ENCODE measurements around the gene SELENOO.

SELENOO gene

DNA sequence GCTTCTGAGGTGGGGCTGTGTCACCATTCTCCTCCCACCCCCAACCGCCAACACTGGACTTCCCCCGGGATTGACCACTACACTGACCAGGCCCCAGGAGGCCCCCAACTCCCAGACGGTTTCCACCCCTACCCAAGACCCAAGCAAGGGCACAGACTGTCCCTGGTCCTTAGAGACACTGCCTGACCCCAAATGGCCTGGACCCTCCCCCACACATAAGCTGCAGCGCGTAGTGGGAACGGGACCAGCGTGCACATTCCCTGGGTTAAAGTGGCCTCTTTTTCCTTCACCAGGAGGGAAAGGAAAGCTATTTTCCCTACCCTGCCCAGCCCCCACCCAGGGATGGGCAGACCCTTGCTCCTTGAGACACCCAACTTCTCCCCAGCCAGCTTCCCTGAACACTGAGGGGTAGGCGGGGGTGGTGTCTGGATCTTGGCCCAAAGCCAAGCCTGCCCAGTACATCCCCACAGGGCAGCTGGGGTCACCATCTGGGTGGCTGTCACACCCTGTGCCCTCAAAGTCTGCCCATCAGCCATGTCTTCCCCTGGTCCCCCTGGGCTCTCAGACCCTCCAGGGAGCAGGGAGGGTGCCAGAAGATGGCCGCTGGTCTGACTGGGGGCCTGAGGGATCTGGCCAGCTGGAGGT, 62.3 kb downstream of the SELENOO start:
- Mint-ChIP-seq H3K4me1 (peaks cover 14% of the 10 kb centered on the region), H3K4me3 (peak overlapping the region; percentile 72), H3K27ac (no peak overlapping the region), H3K9me3 (no peaks in the 10 kb centered on the region), H3K36me3 (peaks cover 7% of the 10 kb centered on the region)
- DNase-seq (ENCODE audit: low spot score in 2 of 2) (no peak), ATAC-seq (no peak)

- H3K4me1 Mint-ChIP-seq = peaks cover 21% of the 10 kb centered on the region
Measured at GRCh38 chr22:50264104-50264745, 63.4 kb downstream of the SELENOO start.

GRCh38 chr22:50264946-50265669, 64.3 kb downstream of the SELENOO start:
- ATAC-seq = no peak

More at GRCh38 chr22:50264104-50264745, 63.4 kb downstream of the SELENOO start:
- Mint-ChIP-seq H3K36me3 (peaks cover 7% of the 10 kb centered on the region), H3K4me3 (no peak overlapping the region), H3K9me3 (no peaks in the 10 kb centered on the region), H3K27ac (no peak overlapping the region)
- DNase-seq (ENCODE audit: low spot score in 2 of 2) (no peak), ATAC-seq (no peak)

GRCh38 chr22:50266994-50267393, 66.2 kb downstream of the SELENOO start:
- DNase-seq (ENCODE audit: low spot score in 2 of 2) = no peak
- Mint-ChIP-seq H3K36me3 (peaks cover 7% of the 10 kb centered on the region), H3K4me1 (peaks cover 20% of the 10 kb centered on the region), H3K27ac (no peak overlapping the region), H3K9me3 (no peaks in the 10 kb centered on the region), H3K4me3 (no peak overlapping the region)
- ATAC-seq = no peak

More at GRCh38 chr22:50264946-50265669, 64.3 kb downstream of the SELENOO start:
- H3K36me3 Mint-ChIP-seq = peaks cover 7% of the 10 kb centered on the region
- peaks cover 21% of the 10 kb centered on the region for H3K4me1 Mint-ChIP-seq
- H3K4me3 Mint-ChIP-seq = no peak overlapping the region
- no peaks in the 10 kb centered on the region for H3K9me3 Mint-ChIP-seq
- no peak overlapping the region for H3K27ac Mint-ChIP-seq
- no peak for DNase-seq (ENCODE audit: low spot score in 2 of 2)

All from stimulated activated effector memory CD8-positive, alpha-beta T cell treated with anti-CD3 and anti-CD28 coated beads, Interleukin-12 subunit alpha, Interleukin-12 subunit beta, amount 100 ng/mL, for 72 hours (primary cell).